GM10248 (cell line): ENCODE results near the gene IRX4.

ENCODE experiments used
- CTCF ChIA-PET: fragments of 300-600 bp; sonication (Branson Sonifier 250); formaldehyde crosslinking; extraction: SDS; loops from one replicate; lab custom pipeline; 2021; ENCODE audit warnings: antibody characterized with exemption; lab: Yijun Ruan, JAX
- POLR2A ChIA-PET: fragments of 350-650 bp; sonication (Branson Sonifier 250); formaldehyde crosslinking; extraction: SDS; loops from one replicate; lab custom pipeline; 2020; ENCODE audit warnings: antibody characterized with exemption; lab: Yijun Ruan, JAX
- DNase-seq: peaks from one replicate; pipeline ENCODE4 v3.0.0; 2012; ENCODE audit errors: extremely low spot score
- CTCF ChIP-seq: IDR thresholded peaks from 2 replicates; pipeline ENCODE4 v1.5.1; 2012; ENCODE audit warnings: mild to moderate bottlenecking, low read depth; ENCODE audit errors: extremely low read depth, missing control alignments, control extremely low read depth

The IRX4 gene

GRCh38 chr5:1834721-1835429 is 47.9 kb downstream of the IRX4 start:
- POLR2A ChIA-PET, result no interaction called here
- CTCF ChIA-PET, result no interaction called here
- TF ChIP-seq CTCF, result no peak
- no peak for DNase-seq

GRCh38 chr5:1834022-1834551 is 48.6 kb downstream of the IRX4 start:
- no peak for DNase-seq
- TF ChIP-seq CTCF, result no peak
- ChIA-PET POLR2A (no interaction called here), CTCF (no interaction called here)

GRCh38 chr5:1833264-1834021 is 49.3 kb downstream of the IRX4 start:
- no peak for DNase-seq
- POLR2A ChIA-PET, result no interaction called here

GRCh38 chr5:1832511-1833250 is 50.0 kb downstream of the IRX4 start:
- ChIA-PET CTCF (no interaction called here), POLR2A (no interaction called here)
- no peak for TF ChIP-seq CTCF

More at GRCh38 chr5:1833264-1834021, 49.3 kb downstream of the IRX4 start:
- CTCF ChIA-PET, result no interaction called here
- TF ChIP-seq CTCF, result no peak

DNA sequence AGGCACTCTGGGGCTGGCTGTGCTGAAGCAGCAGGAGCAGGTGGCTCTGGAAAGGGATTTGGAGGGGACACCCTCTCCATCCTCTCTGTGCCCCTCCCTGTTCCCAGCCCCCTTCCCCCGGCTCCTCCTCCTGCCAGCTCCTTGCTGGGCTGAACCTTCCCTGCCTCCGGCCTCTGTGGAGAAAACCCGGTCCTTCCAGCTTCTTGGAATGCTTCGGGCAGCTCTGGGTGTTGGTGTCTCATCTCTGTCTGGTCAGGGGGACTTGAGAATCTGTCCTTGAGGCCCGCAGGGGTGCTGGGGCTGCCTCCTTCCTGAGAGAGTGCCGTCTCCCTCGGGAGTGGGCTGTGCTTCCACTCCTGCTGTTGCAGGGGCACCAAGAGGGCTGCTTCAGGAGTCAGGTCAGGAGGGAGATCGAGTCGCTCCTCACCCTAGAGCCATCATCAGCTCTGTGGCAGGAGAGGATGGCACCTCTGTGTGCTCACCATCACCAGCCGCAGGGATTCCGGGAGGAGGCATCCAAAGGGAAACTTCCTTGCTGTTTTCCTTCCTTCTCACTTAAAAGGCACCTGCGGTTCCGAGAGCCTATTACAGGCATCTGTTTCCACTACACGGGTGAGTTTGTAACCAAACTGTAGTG is 50.9 kb downstream of the IRX4 start:
- no peak for TF ChIP-seq CTCF
- ChIA-PET CTCF (no interaction called here), POLR2A (no interaction called here)
- no peak for DNase-seq

More at GRCh38 chr5:1832511-1833250, 50.0 kb downstream of the IRX4 start:
- no peak for DNase-seq

DNA sequence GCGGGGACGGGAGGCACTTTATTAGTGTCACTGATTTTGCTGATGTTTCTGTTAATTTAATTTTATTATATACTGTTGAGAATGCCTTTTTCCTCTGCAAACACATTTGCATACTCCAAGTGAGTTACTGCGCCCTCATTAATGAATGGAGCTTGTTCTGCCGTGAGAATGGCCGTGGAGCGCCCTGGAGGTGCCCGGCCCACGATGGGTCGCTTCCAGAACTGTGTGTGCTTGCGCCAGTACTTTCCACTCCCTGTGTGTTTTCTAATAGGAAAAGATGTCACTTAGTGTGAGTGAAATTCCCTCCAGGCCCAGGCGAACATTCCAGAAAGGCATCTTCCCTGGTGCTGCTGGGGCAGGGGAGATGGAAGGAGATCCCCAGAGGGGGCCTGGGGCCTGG is 51.5 kb downstream of the IRX4 start:
- ChIA-PET CTCF (no interaction called here), POLR2A (no interaction called here)
- no peak for TF ChIP-seq CTCF
- DNase-seq, result no peak
